SK-N-SH treated with all-trans-retinoic acid at 6 μM for 48 hours (cell line): ENCODE results near the gene TSKU.

Experiments used
- ATAC-seq: fragments of 200-7000 bp; cut with Tn5 transposase; 3 replicates; pipeline ENCODE4 v1.9.1; 2020; ENCODE audit warnings: mild to moderate bottlenecking, moderate library complexity
- ARNTL ChIP-seq: fragments of 450-650 bp; formaldehyde crosslinking; IDR thresholded peaks from 2 replicates; pipeline ENCODE4 v1.5.0; 2020; ENCODE audit warnings: low read depth, mild to moderate bottlenecking, moderate library complexity, borderline replicate concordance
- BACH2 ChIP-seq: fragments of 250-450 bp; sonication (Bioruptor Pico); IDR thresholded peaks from 2 replicates; pipeline ENCODE4 v1.9.0; 2021; ENCODE audit warnings: mild to moderate bottlenecking, borderline replicate concordance
- CSDC2 ChIP-seq: fragments of 250-450 bp; sonication (Bioruptor Pico); IDR thresholded peaks from 2 replicates; pipeline ENCODE4 v1.5.0; 2020; ENCODE audit warnings: mild to moderate bottlenecking, moderate library complexity
- ESRRG ChIP-seq: fragments of 250-450 bp; sonication (Bioruptor Pico); IDR thresholded peaks from 2 replicates; pipeline ENCODE4 v1.6.1; 2021; ENCODE audit warnings: mild to moderate bottlenecking
- GLIS3 ChIP-seq: fragments of 250-450 bp; sonication (Bioruptor Pico); IDR thresholded peaks from 2 replicates; pipeline ENCODE4 v1.5.0; 2020; ENCODE audit warnings: mild to moderate bottlenecking, moderate library complexity
- ISL1 ChIP-seq: fragments of 250-450 bp; sonication (Bioruptor Pico); IDR thresholded peaks from 2 replicates; pipeline ENCODE4 v2.1.2; 2022; ENCODE audit warnings: mild to moderate bottlenecking, moderate library complexity
- OSR1 ChIP-seq: fragments of 250-450 bp; sonication (Bioruptor Pico); IDR thresholded peaks from 2 replicates; pipeline ENCODE4 v1.8.0; 2022; ENCODE audit warnings: moderate library complexity, mild to moderate bottlenecking, inconsistent platforms
- PPARA ChIP-seq: fragments of 250-450 bp; sonication (Bioruptor Pico); IDR thresholded peaks from 2 replicates; pipeline ENCODE4 v1.5.0; 2020; ENCODE audit warnings: mild to moderate bottlenecking, borderline replicate concordance
- RARB ChIP-seq: fragments of 250-450 bp; sonication (Bioruptor Pico); IDR thresholded peaks from 2 replicates; pipeline ENCODE4 v1.8.0; 2021; ENCODE audit warnings: mild to moderate bottlenecking, moderate library complexity
- SNAI2 ChIP-seq: fragments of 250-450 bp; sonication (Bioruptor Pico); IDR thresholded peaks from 2 replicates; pipeline ENCODE4 v1.5.0; 2020; ENCODE audit warnings: mild to moderate bottlenecking, moderate library complexity
- TCF4 ChIP-seq: fragments of 250-450 bp; sonication (Bioruptor Pico); IDR thresholded peaks from 2 replicates; pipeline ENCODE4 v1.8.0; 2021; ENCODE audit warnings: mild to moderate bottlenecking, moderate library complexity, borderline replicate concordance
- TOX ChIP-seq: fragments of 250-450 bp; sonication (Bioruptor Pico); IDR thresholded peaks from 2 replicates; pipeline ENCODE4 v1.8.0; 2021; ENCODE audit warnings: mild to moderate bottlenecking, moderate library complexity, borderline replicate concordance
- ZC3H10 ChIP-seq: fragments of 250-450 bp; sonication (Bioruptor Pico); IDR thresholded peaks from 2 replicates; pipeline ENCODE4 v1.5.1; 2021; ENCODE audit warnings: mild to moderate bottlenecking, moderate library complexity
- ZFP3 ChIP-seq: fragments of 250-450 bp; sonication (Bioruptor Pico); IDR thresholded peaks from 2 replicates; pipeline ENCODE4 v1.5.0; 2020; ENCODE audit warnings: mild to moderate bottlenecking, moderate library complexity
- ZFP30 ChIP-seq: fragments of 450-650 bp; formaldehyde crosslinking; IDR thresholded peaks from 2 replicates; pipeline ENCODE4 v1.5.0; 2022; ENCODE audit warnings: mild to moderate bottlenecking, moderate library complexity
- ZNF565 ChIP-seq: fragments of 450-650 bp; formaldehyde crosslinking; conservative IDR thresholded peaks from 2 replicates; pipeline ENCODE4 v1.5.0; 2020; ENCODE audit warnings: low read depth, mild to moderate bottlenecking, moderate library complexity
- ZNF70 ChIP-seq: fragments of 450-650 bp; formaldehyde crosslinking; IDR thresholded peaks from 2 replicates; pipeline ENCODE4 v1.5.0; 2020; ENCODE audit warnings: mild to moderate bottlenecking, moderate library complexity
- ZNF8 ChIP-seq: fragments of 450-650 bp; formaldehyde crosslinking; IDR thresholded peaks from 2 replicates; pipeline ENCODE4 v1.5.0; 2020; ENCODE audit warnings: mild to moderate bottlenecking, moderate library complexity
- TF ChIP-seq, protein P1 (sequence below): fragments of 250-450 bp; sonication (Bioruptor Pico); IDR thresholded peaks from 2 replicates; pipeline ENCODE4 v1.5.1; 2020; ENCODE audit warnings: low read depth, mild to moderate bottlenecking, moderate library complexity
- TF ChIP-seq, protein P2 (sequence below): fragments of 250-450 bp; sonication (Bioruptor Pico); IDR thresholded peaks from 2 replicates; pipeline ENCODE4 v1.8.0; 2021; ENCODE audit warnings: low read depth, mild to moderate bottlenecking, moderate library complexity, borderline replicate concordance
- TF ChIP-seq, protein P3 (sequence below): fragments of 250-450 bp; sonication (Bioruptor Pico); IDR thresholded peaks from 2 replicates; pipeline ENCODE4 v1.5.0; 2020; ENCODE audit warnings: mild to moderate bottlenecking, moderate library complexity
- TF ChIP-seq, protein P4 (sequence below): fragments of 250-450 bp; sonication (Bioruptor Pico); IDR thresholded peaks from 2 replicates; pipeline ENCODE4 v1.8.0; 2020; ENCODE audit warnings: mild to moderate bottlenecking, moderate library complexity, borderline replicate concordance

TSKU gene

DNA sequence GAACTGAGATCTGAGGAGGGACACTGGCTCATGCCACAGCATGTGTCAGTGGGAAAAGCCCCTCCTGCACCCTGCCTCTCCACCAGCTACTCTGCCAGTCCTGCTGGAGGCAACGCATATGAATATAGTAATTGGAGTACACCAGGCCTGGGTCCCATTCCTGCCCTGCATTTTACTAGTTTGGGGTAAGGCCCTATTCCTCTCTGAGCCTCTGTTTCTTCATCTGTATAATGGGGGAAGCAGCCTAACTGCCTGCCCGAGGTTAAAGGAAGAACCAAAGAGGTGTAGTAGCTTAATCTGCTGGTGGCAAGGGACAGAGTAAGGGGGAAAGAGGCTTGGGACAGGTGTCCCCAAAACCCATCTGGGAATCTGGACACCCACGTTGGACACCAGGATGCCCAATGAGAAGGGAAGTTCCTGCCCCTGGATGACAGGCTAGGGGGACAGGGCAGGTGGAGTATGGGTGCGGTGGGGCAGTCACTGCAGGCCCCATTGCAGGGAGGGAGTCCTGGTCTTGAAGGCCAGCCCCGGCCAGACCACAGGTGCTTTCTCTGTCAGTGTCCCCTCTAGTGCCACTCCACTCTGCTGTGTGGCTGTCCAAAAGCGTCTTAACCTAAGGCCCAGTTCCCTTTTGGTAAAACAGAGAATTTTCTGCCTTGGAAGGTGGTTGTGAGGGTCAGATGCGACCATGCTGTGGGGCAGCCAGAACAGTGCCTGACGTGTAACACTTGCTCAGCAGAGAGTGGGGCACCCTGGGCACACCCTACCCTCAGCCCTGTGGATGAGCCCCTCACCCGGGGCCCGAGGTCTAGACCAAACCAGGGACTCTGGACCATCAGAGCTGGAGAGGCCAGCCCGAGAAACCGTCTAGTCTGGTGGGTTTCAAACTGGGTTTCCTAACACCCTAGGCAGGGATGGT, 11.5 kb downstream of the TSKU start:
- no peak for ATAC-seq
- TF ChIP-seq GLIS3 (CRISPR knock-in tag) (no peak), SNAI2 (CRISPR knock-in tag) (no peak), TCF4 (CRISPR knock-in tag) (no peak), TOX (CRISPR knock-in tag) (no peak), ZC3H10 (CRISPR knock-in tag) (no peak), ZNF565 (CRISPR knock-in tag) (no peak), ZNF8 (CRISPR knock-in tag) (no peak), ZFP3 (CRISPR knock-in tag) (no peak), ZNF70 (no peak), BACH2 (CRISPR knock-in tag) (no peak), CSDC2 (no peak), ZFP30 (CRISPR knock-in tag) (no peak), ESRRG (CRISPR knock-in tag) (no peak), RARB (CRISPR knock-in tag) (no peak)
- TF ChIP-seq, protein P1, sequence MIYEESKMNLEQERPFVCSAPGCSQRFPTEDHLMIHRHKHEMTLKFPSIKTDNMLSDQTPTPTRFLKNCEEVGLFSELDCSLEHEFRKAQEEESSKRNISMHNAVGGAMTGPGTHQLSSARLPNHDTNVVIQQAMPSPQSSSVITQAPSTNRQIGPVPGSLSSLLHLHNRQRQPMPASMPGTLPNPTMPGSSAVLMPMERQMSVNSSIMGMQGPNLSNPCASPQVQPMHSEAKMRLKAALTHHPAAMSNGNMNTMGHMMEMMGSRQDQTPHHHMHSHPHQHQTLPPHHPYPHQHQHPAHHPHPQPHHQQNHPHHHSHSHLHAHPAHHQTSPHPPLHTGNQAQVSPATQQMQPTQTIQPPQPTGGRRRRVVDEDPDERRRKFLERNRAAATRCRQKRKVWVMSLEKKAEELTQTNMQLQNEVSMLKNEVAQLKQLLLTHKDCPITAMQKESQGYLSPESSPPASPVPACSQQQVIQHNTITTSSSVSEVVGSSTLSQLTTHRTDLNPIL (CRISPR knock-in tag) = no peak
- TF ChIP-seq, protein P2, sequence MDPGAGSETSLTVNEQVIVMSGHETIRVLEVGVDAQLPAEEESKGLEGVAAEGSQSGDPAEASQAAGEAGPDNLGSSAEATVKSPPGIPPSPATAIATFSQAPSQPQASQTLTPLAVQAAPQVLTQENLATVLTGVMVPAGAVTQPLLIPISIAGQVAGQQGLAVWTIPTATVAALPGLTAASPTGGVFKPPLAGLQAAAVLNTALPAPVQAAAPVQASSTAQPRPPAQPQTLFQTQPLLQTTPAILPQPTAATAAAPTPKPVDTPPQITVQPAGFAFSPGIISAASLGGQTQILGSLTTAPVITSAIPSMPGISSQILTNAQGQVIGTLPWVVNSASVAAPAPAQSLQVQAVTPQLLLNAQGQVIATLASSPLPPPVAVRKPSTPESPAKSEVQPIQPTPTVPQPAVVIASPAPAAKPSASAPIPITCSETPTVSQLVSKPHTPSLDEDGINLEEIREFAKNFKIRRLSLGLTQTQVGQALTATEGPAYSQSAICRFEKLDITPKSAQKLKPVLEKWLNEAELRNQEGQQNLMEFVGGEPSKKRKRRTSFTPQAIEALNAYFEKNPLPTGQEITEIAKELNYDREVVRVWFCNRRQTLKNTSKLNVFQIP (CRISPR knock-in tag) = no peak
- TF ChIP-seq, all 23 proteins: peak for 0

DNA sequence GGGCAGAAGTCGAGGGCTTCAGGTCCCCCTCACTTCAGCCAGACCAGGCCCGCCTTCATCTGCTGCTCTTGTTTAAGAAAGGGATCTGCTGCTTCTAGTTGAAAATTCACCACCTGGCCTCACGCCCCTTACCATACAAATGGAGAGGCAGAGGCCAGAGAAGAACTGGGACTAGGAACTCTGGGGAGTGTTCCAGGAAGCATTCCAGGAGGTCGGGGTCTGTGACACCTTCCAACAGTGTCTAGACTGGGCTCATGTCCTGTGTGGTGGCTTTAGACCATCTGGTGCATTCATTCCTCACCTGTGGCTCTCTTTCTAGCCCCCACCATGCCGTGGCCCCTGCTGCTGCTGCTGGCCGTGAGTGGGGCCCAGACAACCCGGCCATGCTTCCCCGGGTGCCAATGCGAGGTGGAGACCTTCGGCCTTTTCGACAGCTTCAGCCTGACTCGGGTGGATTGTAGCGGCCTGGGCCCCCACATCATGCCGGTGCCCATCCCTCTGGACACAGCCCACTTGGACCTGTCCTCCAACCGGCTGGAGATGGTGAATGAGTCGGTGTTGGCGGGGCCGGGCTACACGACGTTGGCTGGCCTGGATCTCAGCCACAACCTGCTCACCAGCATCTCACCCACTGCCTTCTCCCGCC, 12.3 kb downstream of the TSKU start:
- no peak for ATAC-seq
- TF ChIP-seq ZNF565 (CRISPR knock-in tag) (no peak), ESRRG (CRISPR knock-in tag) (no peak), TOX (CRISPR knock-in tag) (no peak), ZFP30 (CRISPR knock-in tag) (no peak), TCF4 (CRISPR knock-in tag) (no peak), ARNTL (no peak), SNAI2 (CRISPR knock-in tag) (no peak), BACH2 (CRISPR knock-in tag) (no peak), ZNF8 (CRISPR knock-in tag) (no peak), ISL1 (no peak), OSR1 (CRISPR knock-in tag) (no peak), RARB (CRISPR knock-in tag) (no peak), ZC3H10 (CRISPR knock-in tag) (no peak), PPARA (CRISPR knock-in tag) (no peak)
- TF ChIP-seq, protein P1 (CRISPR knock-in tag) = no peak
- TF ChIP-seq, protein P3, sequence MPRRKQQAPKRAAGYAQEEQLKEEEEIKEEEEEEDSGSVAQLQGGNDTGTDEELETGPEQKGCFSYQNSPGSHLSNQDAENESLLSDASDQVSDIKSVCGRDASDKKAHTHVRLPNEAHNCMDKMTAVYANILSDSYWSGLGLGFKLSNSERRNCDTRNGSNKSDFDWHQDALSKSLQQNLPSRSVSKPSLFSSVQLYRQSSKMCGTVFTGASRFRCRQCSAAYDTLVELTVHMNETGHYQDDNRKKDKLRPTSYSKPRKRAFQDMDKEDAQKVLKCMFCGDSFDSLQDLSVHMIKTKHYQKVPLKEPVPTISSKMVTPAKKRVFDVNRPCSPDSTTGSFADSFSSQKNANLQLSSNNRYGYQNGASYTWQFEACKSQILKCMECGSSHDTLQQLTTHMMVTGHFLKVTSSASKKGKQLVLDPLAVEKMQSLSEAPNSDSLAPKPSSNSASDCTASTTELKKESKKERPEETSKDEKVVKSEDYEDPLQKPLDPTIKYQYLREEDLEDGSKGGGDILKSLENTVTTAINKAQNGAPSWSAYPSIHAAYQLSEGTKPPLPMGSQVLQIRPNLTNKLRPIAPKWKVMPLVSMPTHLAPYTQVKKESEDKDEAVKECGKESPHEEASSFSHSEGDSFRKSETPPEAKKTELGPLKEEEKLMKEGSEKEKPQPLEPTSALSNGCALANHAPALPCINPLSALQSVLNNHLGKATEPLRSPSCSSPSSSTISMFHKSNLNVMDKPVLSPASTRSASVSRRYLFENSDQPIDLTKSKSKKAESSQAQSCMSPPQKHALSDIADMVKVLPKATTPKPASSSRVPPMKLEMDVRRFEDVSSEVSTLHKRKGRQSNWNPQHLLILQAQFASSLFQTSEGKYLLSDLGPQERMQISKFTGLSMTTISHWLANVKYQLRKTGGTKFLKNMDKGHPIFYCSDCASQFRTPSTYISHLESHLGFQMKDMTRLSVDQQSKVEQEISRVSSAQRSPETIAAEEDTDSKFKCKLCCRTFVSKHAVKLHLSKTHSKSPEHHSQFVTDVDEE (CRISPR knock-in tag) = no peak
- TF ChIP-seq, protein P4, sequence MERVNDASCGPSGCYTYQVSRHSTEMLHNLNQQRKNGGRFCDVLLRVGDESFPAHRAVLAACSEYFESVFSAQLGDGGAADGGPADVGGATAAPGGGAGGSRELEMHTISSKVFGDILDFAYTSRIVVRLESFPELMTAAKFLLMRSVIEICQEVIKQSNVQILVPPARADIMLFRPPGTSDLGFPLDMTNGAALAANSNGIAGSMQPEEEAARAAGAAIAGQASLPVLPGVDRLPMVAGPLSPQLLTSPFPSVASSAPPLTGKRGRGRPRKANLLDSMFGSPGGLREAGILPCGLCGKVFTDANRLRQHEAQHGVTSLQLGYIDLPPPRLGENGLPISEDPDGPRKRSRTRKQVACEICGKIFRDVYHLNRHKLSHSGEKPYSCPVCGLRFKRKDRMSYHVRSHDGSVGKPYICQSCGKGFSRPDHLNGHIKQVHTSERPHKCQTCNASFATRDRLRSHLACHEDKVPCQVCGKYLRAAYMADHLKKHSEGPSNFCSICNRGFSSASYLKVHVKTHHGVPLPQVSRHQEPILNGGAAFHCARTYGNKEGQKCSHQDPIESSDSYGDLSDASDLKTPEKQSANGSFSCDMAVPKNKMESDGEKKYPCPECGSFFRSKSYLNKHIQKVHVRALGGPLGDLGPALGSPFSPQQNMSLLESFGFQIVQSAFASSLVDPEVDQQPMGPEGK (CRISPR knock-in tag) = no peak
- TF ChIP-seq, protein P2 (CRISPR knock-in tag) = no peak
- TF ChIP-seq, all 23 proteins: peak for 0
